Small intestine (tissue), 16 donors: Measurements from ENCODE around the gene C5orf63. TPM values are rescaled to one million over a fixed set of nuclear protein-coding genes. Genes with fewer than 3 reads are reported as not detected.
A peak's percentile ranks its signal among the peaks of the same experiment; 100 is the strongest.
"Not testable (repeated sequence)": the region's sequence is repeated elsewhere in the genome, so short reads cannot be mapped to it uniquely, and the experiment has no call there.

Source experiments
- DNase-seq, 2 donors: peaks; one replicate each; pipeline versions ENCODE4 v3.0.0 to v3.0.0-alpha.2; 2013
- FAIRE-seq: peaks from 2 replicates; lab custom pipeline; 2012; peaks lifted over from hg19 to GRCh38; lab: Jason Lieb, UNC
- H3K27ac ChIP-seq, 3 donors: one replicate each; pipeline ENCODE4 v1.5.1; 2013; ENCODE audit warnings: low read length in 2 of 3, mild to moderate bottlenecking in 2 of 3, control low read depth in 1 of 3, inconsistent platforms in 1 of 3, low read depth in 1 of 3, moderate library complexity in 1 of 3
- H3K27me3 ChIP-seq, 3 donors: one replicate each; pipeline ENCODE4 v1.6.1; 2013; ENCODE audit warnings: low read length in 3 of 3, inconsistent platforms in 1 of 3; ENCODE audit not compliant: control insufficient read depth in 3 of 3, insufficient read depth in 3 of 3
- H3K36me3 ChIP-seq, 3 donors: one replicate each; pipeline ENCODE4 v1.6.1; 2013; ENCODE audit warnings: low read length in 3 of 3, inconsistent platforms in 1 of 3, low read depth in 1 of 3, mild to moderate bottlenecking in 1 of 3, moderate library complexity in 1 of 3; ENCODE audit not compliant: control insufficient read depth in 3 of 3, insufficient read depth in 2 of 3
- H3K4me1 ChIP-seq, 3 donors: one replicate each; pipeline ENCODE4 v1.6.1; 2013; ENCODE audit warnings: low read length in 2 of 3, inconsistent platforms in 1 of 3, low read depth in 1 of 3, mild to moderate bottlenecking in 1 of 3, moderate library complexity in 1 of 3; ENCODE audit not compliant: control insufficient read depth in 3 of 3, insufficient read depth in 2 of 3
- H3K4me3 ChIP-seq, 3 donors: one replicate each; pipeline ENCODE4 v1.5.1; 2013; ENCODE audit warnings: low read length in 3 of 3, control low read depth in 1 of 3, inconsistent platforms in 1 of 3, low read depth in 1 of 3, mild to moderate bottlenecking in 1 of 3, moderate library complexity in 1 of 3
- H3K9me3 ChIP-seq, 2 donors: one replicate each; pipeline ENCODE4 v1.6.1; 2013; ENCODE audit warnings: low read depth in 1 of 2, low read length in 1 of 2; ENCODE audit not compliant: control insufficient read depth in 2 of 2, insufficient read depth in 1 of 2
- WGBS, 3 donors: extraction: QIAGEN DNeasy Blood & Tissue Kit; methylation state at CpG; one replicate each; pipeline ENCODE4 v1.1.7; 2013; 5-methylcytosine and 5-hydroxymethylcytosine counted together
- long read RNA-seq, 10 donors: transcript quantifications; one replicate each; lab custom pipeline, GENCODE V29; 2026
- polyA plus RNA-seq, 4 donors: library from polyadenylated mRNA; stranded (reverse) in 3 of 4; unstranded in 1 of 4; fragments of 200-250 nt in 3 of 4; fragments of 120-200 nt in 1 of 4; gene quantifications; one replicate each; pipeline versions ENCODE4 v1.2.1 to v1.2.3, GENCODE V29; 2013
- donor health status: healthy with polysubstance abuse.
- donor health status: control.
- donor health status: control.
- donor health status: Bipolar disorder and iron deficiency.
- donor health status: healthy.

The C5orf63 gene
- polyA plus RNA-seq: 10 to 100 TPM in 1 of 4 donors, 1 to 10 TPM in 3; 4.2 to 17.9 (median 6.4) TPM
- long read RNA-seq, donor 1, partial matches to known transcripts: 6 of 21 reads
- long read RNA-seq, donor 1, other reads (novel, unspliced or antisense): 5 of 21 reads
- long read RNA-seq, donor 2, partial matches to known transcripts: 0 of 1 reads
- long read RNA-seq, donor 2, other reads (novel, unspliced or antisense): 0 of 1 reads
- long read RNA-seq, donor 3, full-length matches to known transcripts: 4 of 4 reads
- long read RNA-seq, donor 3, partial matches to known transcripts: 0 of 4 reads
- long read RNA-seq, donor 3, other reads (novel, unspliced or antisense): 0 of 4 reads
- long read RNA-seq, donor 4, partial matches to known transcripts: 0 of 1 reads
- long read RNA-seq, donor 4, other reads (novel, unspliced or antisense): 0 of 1 reads
- long read RNA-seq, donor 5, full-length matches to known transcripts: 3 of 3 reads
- long read RNA-seq, donor 5, partial matches to known transcripts: 0 of 3 reads
- long read RNA-seq, donor 5, other reads (novel, unspliced or antisense): 0 of 3 reads
- long read RNA-seq, donor 6, partial matches to known transcripts: 0 of 2 reads
- long read RNA-seq, donor 6, other reads (novel, unspliced or antisense): 0 of 2 reads
- long read RNA-seq, donor 7, full-length matches to known transcripts: 4 of 4 reads
- long read RNA-seq, donor 7, partial matches to known transcripts: 0 of 4 reads
- long read RNA-seq, donor 7, other reads (novel, unspliced or antisense): 0 of 4 reads
- long read RNA-seq, donor 8: 0 reads
- long read RNA-seq, donor 9, partial matches to known transcripts: 0 of 1 reads
- long read RNA-seq, donor 9, other reads (novel, unspliced or antisense): 0 of 1 reads
- long read RNA-seq, donor 10, full-length matches to known transcripts: 5 of 5 reads
- long read RNA-seq, donor 10, partial matches to known transcripts: 0 of 5 reads
- long read RNA-seq, donor 10, other reads (novel, unspliced or antisense): 0 of 5 reads

- H3K4me3 ChIP-seq: peak within 1 kb of the TSS; percentile 66 to 76 (median 74)
- no peaks in the 10 kb centered on the region for H3K9me3 ChIP-seq
- H3K27me3 ChIP-seq: no peaks in the 10 kb centered on the region
- no peaks in the 10 kb centered on the region for H3K36me3 ChIP-seq
- no peak for FAIRE-seq
- WGBS, 3 donors: 15 to 28% (median 18%) methylated on average over 55 to 56 of the region's 56 CpGs
- H3K27ac ChIP-seq: peak within 1 kb of the TSS; percentile 51 to 82 (median 68)
- DNase-seq: peak; percentile 69 to 86
- H3K4me1 ChIP-seq: peaks cover 0 to 14% (median 2%) of the 10 kb centered on the region in 3 donors
Measured at GRCh38 chr5:127072861-127073846, at the start of gene C5orf63. C5orf63 (minus strand) TSS chr5:127073502; CDS start chr5:127058995, 14,507 bp downstream.

- Histone ChIP-seq H3K27ac (no peak overlapping the region), H3K4me3 (no peak overlapping the region), H3K4me1 (no peaks in the 10 kb centered on the region), H3K9me3 (peaks cover 0 to 4% of the 10 kb centered on the region in 2 donors), H3K27me3 (peaks cover 0 to 2% (median 2%) of the 10 kb centered on the region in 3 donors), H3K36me3 (no peaks in the 10 kb centered on the region)
- WGBS, 3 donors: 95 to 99% (median 95%) methylated on average over 3 of the region's 3 CpGs
- no peak for FAIRE-seq
- no peak for DNase-seq
Measured at GRCh38 chr5:127112347-127112864, 39.1 kb upstream of the C5orf63 start.

GRCh38 chr5:127111112-127111511 is 37.8 kb upstream of the C5orf63 start:
- no peaks in the 10 kb centered on the region for H3K4me1 ChIP-seq
- FAIRE-seq: no peak
- H3K9me3 ChIP-seq: peaks cover 0 to 4% of the 10 kb centered on the region in 2 donors
- H3K27ac ChIP-seq: no peak overlapping the region
- no peak for DNase-seq
- H3K4me3 ChIP-seq: no peak overlapping the region
- peaks cover 0 to 2% (median 2%) of the 10 kb centered on the region in 3 donors for H3K27me3 ChIP-seq
- no peaks in the 10 kb centered on the region for H3K36me3 ChIP-seq
- 65 to 75% (median 71%) methylated on average over 2 of the region's 2 CpGs for WGBS, 3 donors

GRCh38 chr5:127108624-127109260 is 35.4 kb upstream of the C5orf63 start:
- H3K27me3 ChIP-seq, H3K4me3 ChIP-seq, DNase-seq, FAIRE-seq, H3K27ac ChIP-seq, H3K9me3 ChIP-seq, H3K36me3 ChIP-seq, H3K4me1 ChIP-seq: not testable (repeated sequence)
- 53 to 79% (median 68%) methylated on average over 9 of the region's 9 CpGs for WGBS, 3 donors

- FAIRE-seq (no peak), DNase-seq (no peak)
- Histone ChIP-seq H3K27ac (peak overlapping the region in 1 of 3 donors; percentile 38), H3K4me1 (peaks cover 0 to 15% (median 0%) of the 10 kb centered on the region in 3 donors), H3K27me3 (no peaks in the 10 kb centered on the region), H3K4me3 (no peak overlapping the region), H3K36me3 (no peaks in the 10 kb centered on the region), H3K9me3 (no peaks in the 10 kb centered on the region)
Measured at GRCh38 chr5:127101935-127102334, 28.6 kb upstream of the C5orf63 start.

- 78 to 89% (median 79%) methylated on average over 2 of the region's 2 CpGs for WGBS, 3 donors
- H3K9me3 ChIP-seq: no peaks in the 10 kb centered on the region
- no peak for FAIRE-seq
- peaks cover 0 to 15% (median 0%) of the 10 kb centered on the region in 3 donors for H3K4me1 ChIP-seq
- no peak overlapping the region for H3K4me3 ChIP-seq
- no peaks in the 10 kb centered on the region for H3K27me3 ChIP-seq
- DNase-seq: no peak
- no peaks in the 10 kb centered on the region for H3K36me3 ChIP-seq
- peak overlapping the region in 1 of 3 donors; percentile 14 for H3K27ac ChIP-seq
Measured at GRCh38 chr5:127101533-127101932, 28.2 kb upstream of the C5orf63 start.

GRCh38 chr5:127098241-127098640 is 24.9 kb upstream of the C5orf63 start:
- WGBS, 3 donors: 60 to 64% (median 61%) methylated on average over 3 of the region's 3 CpGs
- peaks cover 0 to 1% (median 0%) of the 10 kb centered on the region in 3 donors for H3K27me3 ChIP-seq
- H3K9me3 ChIP-seq: no peaks in the 10 kb centered on the region
- H3K36me3 ChIP-seq: no peaks in the 10 kb centered on the region
- DNase-seq (no peak), FAIRE-seq (no peak)
- H3K4me1 ChIP-seq: peaks cover 0 to 29% (median 0%) of the 10 kb centered on the region in 3 donors
- no peak overlapping the region for H3K27ac ChIP-seq
- no peak overlapping the region for H3K4me3 ChIP-seq
